T-helper 2 cell treated with Interferon-gamma antibody and Interleukin-4, amounts not matched to agents 100 ng/mL and 5 ng/mL, for 36 hours (primary cell): ENCODE measurements around the gene LPCAT1. TPM values are rescaled to one million over a fixed set of nuclear protein-coding genes. Genes with fewer than 3 reads are reported as not detected.
"Not testable (repeated sequence)": the region's sequence is repeated elsewhere in the genome, so short reads cannot be mapped to it uniquely, and the experiment has no call there.

ENCODE experiments used
- intact Hi-C: fragments of 100-400 bp; cut with micrococcal nuclease; formaldehyde crosslinking; loops from one replicate; pipeline ENCODE4 v1.15.1; 2023
- total RNA-seq: library from RNA; stranded (reverse); gene quantifications from 2 replicates; pipeline ENCODE4 v1.2.3, GENCODE V29; 2022

The LPCAT1 gene
- total RNA-seq, 1 donor from 2014 or later = 73.9 TPM

GRCh38 chr5:1431021-1431811, 92.5 kb downstream of the LPCAT1 start:
- intact Hi-C loops = no loop called here

GRCh38 chr5:1430121-1430795, 93.5 kb downstream of the LPCAT1 start:
- intact Hi-C loops = no loop called here

- intact Hi-C loops = no loop called here
Measured at GRCh38 chr5:1429496-1429895, 94.3 kb downstream of the LPCAT1 start.

GRCh38 chr5:1429066-1429465, 94.7 kb downstream of the LPCAT1 start:
- intact Hi-C loops = no loop called here

- intact Hi-C loops = no loop called here
Measured at GRCh38 chr5:1428107-1428506, 95.7 kb downstream of the LPCAT1 start.

- intact Hi-C loops = no loop called here
Measured at GRCh38 chr5:1424716-1425115, 99.0 kb downstream of the LPCAT1 start.

GRCh38 chr5:1423901-1424603, 99.7 kb downstream of the LPCAT1 start:
- intact Hi-C loops = no loop called here

GRCh38 chr5:1422522-1422921, 101.2 kb downstream of the LPCAT1 start:
- intact Hi-C loops = not testable (repeated sequence)

- intact Hi-C loops = no loop called here
Measured at GRCh38 chr5:1421521-1422341, 102.0 kb downstream of the LPCAT1 start.

- intact Hi-C loops = no loop called here
Measured at GRCh38 chr5:1420211-1421195, 103.3 kb downstream of the LPCAT1 start.

- intact Hi-C loops = no loop called here
Measured at GRCh38 chr5:1419476-1420210, 104.1 kb downstream of the LPCAT1 start.

- intact Hi-C loops = no loop called here
Measured at GRCh38 chr5:1418921-1419280, 104.9 kb downstream of the LPCAT1 start.

GRCh38 chr5:1418238-1418920, 105.4 kb downstream of the LPCAT1 start:
- intact Hi-C loops = no loop called here

- intact Hi-C loops = no loop called here
Measured at GRCh38 chr5:1417586-1418225, 106.1 kb downstream of the LPCAT1 start.

GRCh38 chr5:1416856-1417469, 106.8 kb downstream of the LPCAT1 start:
- intact Hi-C loops = no loop called here

GRCh38 chr5:1415626-1416360, 108.0 kb downstream of the LPCAT1 start:
- intact Hi-C loops = no loop called here

GRCh38 chr5:1415059-1415425, 108.7 kb downstream of the LPCAT1 start:
- intact Hi-C loops = no loop called here
